T-helper 17 cell (primary cell): ENCODE results near the gene OR2T33. TPM values are rescaled to one million over a fixed set of nuclear protein-coding genes. Genes with fewer than 3 reads are reported as not detected.

Experiments used
- ATAC-seq: fragments of 150-1000 bp; cut with Tn5 transposase; 2 replicates; pipeline ENCODE4 v1.10.0; 2021; ENCODE audit warnings: mild to moderate bottlenecking, moderate library complexity
- DNase-seq, 3 donors: peaks; one replicate each; pipeline versions ENCODE4 v3.0.0 to v3.0.0-alpha.2; 2020 to 2021
- H3K9me3 ChIP-seq: one replicate; pipeline ENCODE4 v1.7.0; 2013; ENCODE audit warnings: low read length, mild to moderate bottlenecking; ENCODE audit not compliant: control insufficient read depth, poor library complexity, severe bottlenecking
- H3K27ac Mint-ChIP-seq: one replicate; pipeline ENCODE4 v1.8.0; 2022; ENCODE audit warnings: mild to moderate bottlenecking, moderate library complexity, mixed read lengths
- H3K27me3 Mint-ChIP-seq: one replicate; pipeline ENCODE4 v1.8.0; 2022; ENCODE audit warnings: mixed read lengths
- H3K36me3 Mint-ChIP-seq: one replicate; pipeline ENCODE4 v1.8.0; 2022; ENCODE audit warnings: low read depth, mixed read lengths
- H3K4me1 Mint-ChIP-seq: one replicate; pipeline ENCODE4 v1.8.0; 2022; ENCODE audit warnings: mild to moderate bottlenecking, mixed read lengths
- H3K4me3 Mint-ChIP-seq: one replicate; pipeline ENCODE4 v1.8.0; 2022; ENCODE audit warnings: mild to moderate bottlenecking, moderate library complexity, mixed read lengths
- total RNA-seq, 4 donors: library from RNA in 2 of 4; stranded (reverse) in 2 of 4; gene quantifications; one replicate each; pipeline ENCODE4 v1.2.3 and lab custom pipeline; 2022 to 2026

Gene OR2T33
- total RNA-seq, 2 donors from 2014 or later, result not detected

DNA sequence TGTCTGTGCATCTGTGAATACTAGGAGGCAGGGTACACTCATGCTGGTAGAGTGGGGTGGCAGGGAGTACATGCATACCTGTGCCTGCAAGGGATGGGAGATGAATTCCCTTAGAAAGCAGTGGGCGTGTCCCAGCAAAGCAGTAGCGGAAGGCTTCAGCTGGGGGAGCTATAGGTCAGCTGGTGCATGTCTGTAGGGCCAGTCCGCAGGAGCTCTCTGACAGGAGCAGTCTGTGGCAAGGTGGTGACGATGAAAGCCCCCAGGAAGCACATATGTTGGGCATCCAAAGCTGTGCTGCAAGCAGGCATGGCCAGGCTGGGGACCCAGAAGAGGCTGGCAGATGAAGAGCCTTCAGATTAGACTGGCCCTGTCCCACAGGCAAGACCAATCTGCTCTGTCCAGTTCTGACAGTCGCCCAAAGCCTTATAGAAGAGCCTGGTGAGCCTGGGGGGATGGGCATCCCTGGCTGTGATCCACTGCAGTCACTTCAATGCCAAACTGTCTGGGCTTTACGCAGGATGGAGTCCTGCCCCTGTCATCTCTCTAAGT lies 48.3 kb downstream of the OR2T33 start:
- no peak overlapping the region for H3K4me3 Mint-ChIP-seq
- H3K27me3 Mint-ChIP-seq, result no peaks in the 10 kb centered on the region
- DNase-seq (no peak), ATAC-seq (no peak)
- no peaks in the 10 kb centered on the region for H3K4me1 Mint-ChIP-seq
- no peaks in the 10 kb centered on the region for H3K9me3 ChIP-seq
- no peak overlapping the region for H3K27ac Mint-ChIP-seq
- H3K36me3 Mint-ChIP-seq, result no peaks in the 10 kb centered on the region

DNA sequence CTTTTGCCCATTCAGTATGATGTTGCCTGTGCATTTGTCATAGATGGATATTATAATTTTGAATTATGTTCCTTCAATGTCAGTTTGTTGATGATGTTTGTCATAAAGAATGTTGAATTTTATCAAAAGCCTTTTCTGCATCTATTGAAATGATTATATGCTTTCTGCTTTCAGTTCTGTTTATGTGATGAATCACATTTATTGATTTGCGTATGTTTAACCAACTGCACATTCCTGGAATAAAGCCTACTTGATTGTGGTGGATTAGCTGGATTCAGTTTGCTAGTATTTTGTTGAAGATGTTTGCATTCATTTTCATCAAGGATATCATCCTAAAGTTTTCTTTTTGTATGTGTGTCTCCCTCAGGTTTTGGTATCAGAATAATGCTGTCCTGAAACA lies 52.2 kb downstream of the OR2T33 start:
- Mint-ChIP-seq H3K36me3 (no peaks in the 10 kb centered on the region), H3K27me3 (no peaks in the 10 kb centered on the region), H3K4me3 (no peak overlapping the region), H3K4me1 (no peaks in the 10 kb centered on the region), H3K27ac (no peak overlapping the region)
- DNase-seq, result no peak
- no peak for ATAC-seq
- no peaks in the 10 kb centered on the region for H3K9me3 ChIP-seq

Other genes starting within 250 kb of the OR2T33 start
- under 1 TPM; 0.21 to 0.22 TPM for gene OR2L2, start 247.9 kb downstream of the OR2T33 start, total RNA-seq
- gene OR2L3, start 231.1 kb downstream of the OR2T33 start, total RNA-seq, result not detected
- under 1 TPM in 1 of 2 donors, not detected in 1; 0.21 TPM for gene OR2L13, start 182.8 kb downstream of the OR2T33 start, total RNA-seq
- not detected for gene OR2M5, start 132.8 kb downstream of the OR2T33 start, total RNA-seq
- not detected for gene OR2M2, start 103.2 kb downstream of the OR2T33 start, total RNA-seq
- not detected for gene OR2M3, start 80.7 kb downstream of the OR2T33 start, total RNA-seq
- gene OR2M4, start 46.6 kb downstream of the OR2T33 start, total RNA-seq, result not detected
- not detected for gene OR2T12, start 25.4 kb upstream of the OR2T33 start, total RNA-seq
- gene OR2M7, start 46.6 kb upstream of the OR2T33 start, total RNA-seq, result not detected
- not detected for gene OR14C36, start 70.8 kb upstream of the OR2T33 start, total RNA-seq
- not detected for gene OR2T4, start 83.7 kb upstream of the OR2T33 start, total RNA-seq
- gene OR2T6, start 97.8 kb upstream of the OR2T33 start, total RNA-seq, result not detected
- not detected for gene OR2T1, start 125.1 kb upstream of the OR2T33 start, total RNA-seq
- gene OR2T2, start 167.7 kb upstream of the OR2T33 start, total RNA-seq, result under 1 TPM in 1 of 2 donors, not detected in 1; 0.15 TPM
- gene OR2T3, start 195.4 kb upstream of the OR2T33 start, total RNA-seq, result not detected
- not detected for gene OR2T5, start 210.6 kb upstream of the OR2T33 start, total RNA-seq
- gene OR2G6, start 230.1 kb upstream of the OR2T33 start, total RNA-seq, result not detected